Right forelimb (tissue), 1 donor: Measurements from ENCODE around the gene CCR7.
"Not testable (repeated sequence)": the region's sequence is repeated elsewhere in the genome, so short reads cannot be mapped to it uniquely, and the experiment has no call there.

ENCODE experiments used
- DNase-seq: peaks from one replicate; pipeline ENCODE4 v3.0.0-alpha.2; 2018

The CCR7 gene

DNA sequence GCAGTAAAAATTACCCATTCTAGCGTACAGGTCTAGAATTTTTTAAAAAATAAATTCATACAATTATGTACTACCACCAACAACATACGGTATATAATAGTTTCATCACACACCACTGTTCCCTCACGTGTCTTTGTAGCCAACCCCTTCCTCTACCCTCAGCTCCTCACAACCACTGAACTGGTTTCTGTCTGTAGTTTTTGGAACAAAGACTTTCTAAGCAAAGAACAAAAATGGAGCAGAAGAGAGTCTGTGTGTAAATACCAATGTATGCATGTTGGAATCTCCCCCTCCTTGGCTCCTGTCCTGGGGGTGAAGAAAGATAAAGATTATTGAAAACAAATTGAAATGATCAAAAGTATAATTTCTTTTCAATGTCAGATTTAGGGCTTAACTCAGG, 31.9 kb upstream of the CCR7 start:
- no peak for DNase-seq

DNA sequence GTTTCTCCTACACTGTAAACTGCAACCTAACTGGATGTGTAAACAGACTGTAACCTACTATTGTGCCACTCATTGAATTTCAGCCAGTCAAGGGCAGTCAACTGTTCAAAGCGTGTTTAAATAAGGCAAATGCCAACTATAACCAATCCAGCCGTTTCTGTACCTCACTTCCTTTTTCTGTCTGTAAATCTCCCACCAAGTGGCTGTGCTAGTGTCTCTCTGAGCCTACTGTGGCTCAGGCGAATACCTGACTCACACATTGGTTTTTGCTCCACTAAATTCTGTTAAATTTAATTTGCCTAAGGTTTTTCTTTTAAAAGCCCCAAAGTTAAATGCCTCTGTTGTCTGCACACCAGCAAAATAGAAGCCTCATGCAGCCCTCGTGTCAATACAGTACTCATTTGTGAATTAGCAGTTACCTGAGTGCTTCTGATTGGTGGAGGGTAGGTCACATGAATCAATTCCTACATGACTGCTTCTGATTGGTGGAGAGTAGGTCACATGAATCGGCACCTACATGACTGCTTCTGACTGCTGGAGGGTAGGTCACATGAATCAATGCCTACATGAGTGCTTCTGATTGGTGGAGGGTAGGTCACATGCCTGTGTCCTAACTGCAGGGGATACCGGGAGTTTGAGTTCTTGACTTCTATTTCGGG, 31.1 kb upstream of the CCR7 start:
- no peak for DNase-seq

DNA sequence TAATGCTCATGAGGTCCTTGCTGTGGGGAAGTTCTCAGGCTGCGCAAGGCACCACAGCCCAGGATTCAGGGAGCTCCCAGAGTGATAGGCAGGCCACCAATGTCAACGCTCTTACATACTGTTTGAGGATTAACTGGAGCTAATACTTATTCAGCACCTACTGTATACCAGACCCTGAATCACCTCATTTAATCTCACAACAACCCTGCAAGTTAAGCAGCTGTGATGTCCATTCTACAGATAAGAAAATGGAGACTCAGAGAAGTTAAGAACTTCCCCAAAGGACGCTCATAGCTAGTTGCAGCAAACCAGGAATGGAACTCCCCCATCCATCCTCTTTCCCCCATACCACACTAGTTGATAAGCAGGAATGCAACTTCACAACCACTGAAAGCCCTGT, 25.5 kb upstream of the CCR7 start:
- no peak for DNase-seq

DNA sequence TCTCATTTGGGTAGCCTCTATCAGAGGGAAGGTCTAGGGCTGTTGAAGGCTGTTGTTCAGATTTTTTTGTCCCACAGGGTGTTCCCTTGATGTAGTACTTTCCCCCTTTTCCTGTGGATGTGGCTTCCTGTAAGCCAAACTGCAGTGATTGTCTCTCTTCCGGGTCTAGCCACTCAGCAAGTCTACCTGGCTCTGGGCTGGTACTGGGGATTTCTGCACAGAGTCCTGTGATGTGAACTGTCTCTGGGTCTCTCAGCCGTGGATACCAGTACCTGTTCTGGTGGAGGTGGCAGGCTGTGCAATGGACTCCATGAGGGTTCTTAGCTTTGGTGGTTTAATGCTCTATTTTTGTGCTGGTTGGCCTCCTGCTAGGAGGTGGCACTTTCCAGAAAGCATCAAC, 23.3 kb upstream of the CCR7 start:
- no peak for DNase-seq

DNA sequence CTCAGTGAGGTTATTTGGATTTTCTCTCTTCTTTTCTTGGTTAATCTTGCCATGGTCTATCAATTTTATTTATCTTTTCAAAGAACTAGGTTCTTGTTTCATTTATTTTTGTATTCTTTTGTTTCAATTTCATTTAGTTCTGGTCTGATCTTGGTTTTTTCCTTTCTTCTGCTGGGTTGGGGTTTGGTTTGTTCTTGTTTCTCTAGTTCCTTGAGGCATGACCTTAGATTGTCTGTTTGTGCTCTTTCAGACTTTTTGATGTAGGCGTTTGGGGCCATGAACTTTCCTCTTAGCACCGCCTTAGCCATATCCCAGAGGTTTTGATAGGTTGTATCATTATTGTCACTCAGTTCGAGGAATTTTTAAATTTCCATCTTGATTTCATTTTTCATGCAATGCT, 21.0 kb upstream of the CCR7 start:
- not testable (repeated sequence) for DNase-seq

DNA sequence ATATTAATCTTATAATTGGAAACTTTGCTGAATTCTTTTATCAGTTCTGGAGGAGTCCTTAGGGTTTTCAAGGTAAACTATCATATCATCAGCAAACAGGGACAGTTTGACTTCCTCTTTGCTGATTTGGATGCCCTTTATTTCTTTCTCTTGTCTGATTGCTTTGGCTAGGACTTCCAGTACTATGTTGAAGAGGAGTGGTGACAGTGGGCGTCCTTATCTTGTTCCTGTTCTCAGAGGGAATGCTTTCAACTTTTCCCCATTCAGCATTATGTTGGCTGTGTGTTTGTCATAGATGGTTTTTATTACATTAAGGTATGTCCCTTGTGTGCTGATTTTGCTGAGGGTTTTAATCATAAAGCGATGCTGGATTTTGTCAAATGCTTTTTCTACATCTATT, 19.7 kb upstream of the CCR7 start:
- DNase-seq: not testable (repeated sequence)

DNA sequence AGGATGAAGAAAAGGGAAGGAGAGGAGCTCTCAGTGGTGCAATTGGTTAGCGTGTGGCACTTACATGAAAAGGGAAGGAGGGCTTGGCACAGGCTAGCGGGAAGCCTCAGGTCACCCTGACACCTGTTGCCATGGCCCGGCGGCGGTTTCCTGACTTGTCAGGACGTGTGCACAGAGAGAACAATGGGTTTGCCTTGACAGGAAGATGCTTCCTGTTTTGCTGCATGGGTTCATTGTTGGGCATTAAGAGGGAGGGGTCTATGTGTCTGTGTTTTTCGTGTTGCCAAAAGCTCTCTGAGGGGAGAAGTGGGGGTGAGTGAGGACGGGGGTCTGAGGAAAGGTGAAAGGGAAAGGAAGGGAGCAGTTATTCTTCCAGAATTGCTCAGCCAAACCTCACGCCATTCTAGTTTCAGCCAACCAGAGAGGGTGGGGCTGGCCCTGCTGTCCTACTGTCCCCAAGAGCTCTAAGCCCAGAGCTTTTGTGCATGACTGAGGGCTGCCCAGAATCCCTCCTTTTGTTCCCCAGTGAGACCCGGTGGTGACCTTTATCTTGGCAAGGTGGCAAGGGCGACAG, 17.1 kb upstream of the CCR7 start:
- no peak for DNase-seq

DNA sequence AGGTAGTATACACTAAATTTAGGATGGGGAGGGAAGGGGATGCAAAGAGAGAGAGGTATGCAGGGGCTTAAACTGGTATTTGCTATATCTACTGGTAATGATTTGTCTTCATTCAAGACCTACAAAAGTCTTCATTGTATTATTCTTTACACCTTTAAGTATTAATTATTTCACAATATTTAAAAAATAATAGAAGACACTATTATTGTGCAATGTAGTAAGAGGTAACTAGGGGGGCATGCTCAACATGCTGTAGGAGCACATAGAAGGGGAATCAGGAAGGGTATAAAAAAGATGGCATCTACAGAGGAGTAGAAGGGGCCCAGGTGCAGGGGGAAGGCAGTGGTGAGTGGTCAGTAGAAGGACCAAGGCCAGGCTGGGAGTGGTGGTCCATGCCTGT, 14.9 kb upstream of the CCR7 start:
- DNase-seq: no peak

DNA sequence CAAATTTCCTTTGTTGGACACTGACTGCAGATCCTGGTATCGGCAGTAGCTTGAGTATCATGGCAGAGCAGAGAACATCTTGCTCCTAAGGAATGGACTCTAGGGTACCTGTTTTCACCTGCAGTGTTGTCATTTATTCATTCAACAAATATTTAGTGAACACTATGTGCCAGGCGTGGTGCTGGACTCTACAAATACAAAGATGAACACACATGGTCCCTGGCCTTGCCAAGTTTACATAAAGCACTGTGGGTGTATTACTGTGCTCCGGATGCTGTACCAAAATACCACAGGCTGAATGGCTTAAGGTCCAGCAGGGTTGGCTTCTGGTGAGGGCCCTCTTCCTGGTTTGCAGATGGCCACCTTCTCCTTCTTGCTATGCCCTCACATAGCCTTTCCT, 14.2 kb upstream of the CCR7 start:
- DNase-seq: no peak

DNA sequence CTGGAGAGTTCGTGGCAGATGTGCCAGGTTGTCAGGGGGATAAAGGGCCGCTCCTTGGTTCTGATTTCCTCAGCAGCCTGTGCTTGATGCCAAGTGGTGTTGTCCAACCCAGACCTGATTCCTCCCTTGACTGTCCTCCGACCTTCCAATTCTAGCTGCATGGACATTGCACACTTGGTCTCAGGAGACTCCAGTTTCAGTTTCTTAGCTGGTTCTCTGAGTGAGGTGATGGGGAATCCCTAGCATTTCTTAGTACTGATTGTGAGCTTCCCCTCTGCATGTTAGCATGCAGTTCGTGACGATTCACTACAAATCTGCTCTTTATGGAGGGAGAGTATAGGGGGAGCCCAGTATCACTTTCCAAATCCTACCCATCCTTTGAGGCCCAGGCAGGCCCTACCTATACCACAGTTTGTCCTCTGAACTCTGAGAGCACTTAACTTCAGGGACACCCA, 12.4 kb upstream of the CCR7 start:
- DNase-seq: no peak

DNA sequence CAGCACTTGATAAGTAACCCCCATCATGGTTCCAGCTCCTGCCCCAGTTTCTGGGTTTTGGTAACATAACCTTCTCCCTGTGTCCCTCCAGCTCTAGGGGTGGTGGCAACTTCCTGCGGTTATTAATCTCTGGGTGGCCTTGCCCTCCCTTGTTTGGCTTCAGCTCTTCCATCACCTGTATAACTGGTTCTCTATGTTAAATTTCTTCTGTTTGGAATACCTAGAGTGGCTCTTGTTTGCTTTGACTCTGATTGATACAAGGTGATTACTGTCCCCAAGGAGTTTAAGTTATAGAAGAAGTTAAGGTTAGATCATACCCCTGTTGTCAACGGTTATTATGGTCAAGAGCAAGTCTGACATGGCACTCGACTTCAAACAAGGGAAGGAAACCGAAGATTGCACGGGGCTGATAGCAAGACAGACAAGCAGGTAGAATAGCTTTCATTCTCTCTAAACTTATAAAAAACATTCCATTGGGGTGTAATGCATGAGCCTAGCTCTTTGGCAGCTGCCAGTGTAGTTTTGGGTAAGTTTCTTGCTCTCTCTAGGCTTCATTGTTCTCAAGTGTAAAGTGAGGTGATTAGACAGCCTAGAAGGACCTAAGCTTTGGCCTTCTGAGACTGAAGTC, 11.0 kb upstream of the CCR7 start:
- no peak for DNase-seq

DNA sequence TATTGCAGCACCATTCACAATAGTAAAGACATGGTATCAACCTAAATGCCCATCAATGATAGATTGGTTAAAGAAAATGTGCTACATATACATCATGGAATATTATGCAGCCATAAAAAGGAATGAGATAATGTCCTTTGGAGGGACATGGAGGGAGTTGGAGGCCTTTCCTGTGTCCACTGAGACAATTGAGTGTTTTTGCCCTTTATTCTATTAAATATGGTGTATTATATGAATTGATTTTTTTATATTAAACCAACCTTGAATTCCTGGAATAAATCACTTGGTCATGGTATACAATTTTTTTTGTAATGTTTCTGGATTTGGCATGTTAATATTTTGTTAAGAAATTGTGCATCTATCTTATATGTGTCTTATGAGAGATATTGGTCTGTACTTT, 9.0 kb upstream of the CCR7 start:
- no peak for DNase-seq

DNA sequence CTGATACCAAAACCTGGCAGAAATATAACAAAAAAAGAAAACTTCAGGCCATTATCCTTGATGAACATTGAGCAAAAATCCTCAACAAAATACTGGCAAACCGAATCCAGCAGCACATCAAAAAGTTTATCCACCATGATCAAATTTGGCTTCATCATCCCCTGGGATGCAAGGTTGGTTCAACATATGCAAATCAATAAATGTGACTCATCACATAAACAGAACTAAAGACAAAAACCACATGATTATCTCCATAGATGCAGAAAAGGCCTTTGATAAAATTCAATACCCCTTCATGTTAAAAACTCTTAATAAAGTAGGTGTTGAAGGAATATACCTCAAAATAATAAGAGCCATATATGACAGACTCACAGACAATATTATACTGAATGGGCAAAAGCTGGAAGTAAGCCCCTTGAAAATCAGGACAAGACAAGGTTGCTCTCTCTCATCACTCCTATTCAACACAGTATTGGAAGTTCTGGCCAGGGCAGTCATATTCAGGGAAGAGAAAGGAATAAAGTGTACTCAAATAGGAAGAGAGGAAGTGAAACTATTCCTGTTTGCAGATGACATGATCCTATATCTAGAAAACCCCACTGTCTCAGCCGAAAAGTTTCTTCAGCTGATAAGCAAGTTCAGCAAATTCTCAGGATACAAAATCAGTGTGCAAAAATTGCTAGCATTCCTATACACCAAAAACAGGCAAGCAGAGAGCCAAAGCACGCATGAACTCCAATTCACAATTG, 7.1 kb upstream of the CCR7 start:
- DNase-seq: not testable (repeated sequence)

DNA sequence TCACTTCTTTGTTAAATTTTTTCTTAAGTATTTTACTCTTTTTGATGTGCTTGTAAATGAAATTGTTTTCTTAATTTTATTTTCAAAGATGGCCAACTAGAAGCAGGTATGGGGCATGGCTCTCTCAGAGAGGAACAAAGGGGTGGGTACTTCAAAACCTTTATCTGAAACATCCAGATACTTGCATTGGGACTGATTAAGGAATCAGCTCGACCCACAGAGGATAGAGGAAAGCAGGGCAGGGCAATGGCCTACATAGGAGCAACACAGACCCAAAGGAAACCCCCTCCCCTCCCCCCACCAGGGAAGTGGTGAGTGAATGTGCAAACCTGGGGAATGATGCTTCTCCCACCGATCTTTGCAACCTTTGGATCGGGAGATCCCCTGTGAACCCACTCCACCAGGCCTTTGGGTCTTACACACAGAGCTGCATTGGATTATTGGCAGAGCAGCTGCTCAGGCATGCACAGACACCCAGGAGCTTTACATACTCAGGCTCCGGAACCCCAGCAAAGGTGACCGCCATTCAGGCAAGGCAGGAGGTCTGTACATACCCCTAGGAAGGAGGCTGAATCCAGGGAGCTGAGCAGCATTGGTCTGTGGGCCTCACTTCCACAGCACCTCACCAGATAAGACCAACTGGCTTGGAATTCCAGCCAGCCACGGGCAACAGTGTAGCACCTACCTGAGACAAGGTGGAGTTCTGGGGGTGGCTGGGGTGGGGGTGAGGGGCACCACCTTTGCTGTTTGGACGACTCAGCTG, 3.0 kb upstream of the CCR7 start:
- DNase-seq: peak; percentile 33

DNA sequence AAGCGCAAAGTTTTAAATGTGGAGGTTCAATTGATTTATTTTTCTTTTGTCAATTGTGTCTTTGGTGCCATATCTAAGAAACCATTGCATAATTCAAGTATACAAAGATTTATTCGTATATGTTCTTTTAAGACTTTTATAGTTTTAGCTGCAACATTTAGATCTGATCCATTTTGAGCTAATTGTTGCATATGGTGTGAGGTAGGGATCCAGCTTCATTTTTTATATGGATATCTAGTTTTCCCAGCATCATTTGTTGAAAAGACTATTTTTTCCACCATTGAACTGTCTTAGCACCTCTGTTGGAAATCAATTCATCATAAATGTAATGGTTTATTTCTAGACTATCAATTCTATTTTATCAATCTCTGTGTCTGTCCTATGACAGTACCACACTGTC, 2.1 kb upstream of the CCR7 start:
- DNase-seq: no peak

DNA sequence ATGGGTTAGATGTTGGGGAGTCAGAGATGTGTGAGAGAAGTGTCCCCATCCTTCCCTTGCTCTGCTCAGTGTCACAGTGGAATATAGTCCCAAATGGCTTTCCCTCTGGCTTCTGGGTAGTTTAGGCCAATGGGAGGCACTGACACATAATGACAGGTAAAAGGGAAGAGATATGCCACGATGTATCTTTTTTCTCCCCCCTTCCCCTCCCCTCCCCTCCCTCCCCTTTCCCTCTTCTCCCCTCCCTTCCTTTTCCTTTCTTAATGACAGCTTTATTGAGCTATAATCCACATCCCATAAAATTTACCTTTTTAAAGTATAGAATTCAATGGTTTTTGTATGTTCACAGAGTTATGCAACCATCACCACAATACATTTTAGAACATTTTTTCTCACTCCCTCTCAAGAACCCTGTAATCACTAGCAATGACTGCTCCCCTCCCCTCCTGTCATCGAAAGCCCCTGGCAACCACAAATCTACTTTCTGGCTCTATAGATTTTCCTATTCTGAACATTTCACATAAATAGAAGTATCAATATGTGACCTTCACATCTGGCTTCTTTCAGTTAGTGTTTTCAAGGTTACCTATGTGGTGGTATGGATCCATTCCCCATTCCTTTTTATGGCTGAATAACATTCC, 617 bp upstream of the CCR7 start:
- no peak for DNase-seq

DNA sequence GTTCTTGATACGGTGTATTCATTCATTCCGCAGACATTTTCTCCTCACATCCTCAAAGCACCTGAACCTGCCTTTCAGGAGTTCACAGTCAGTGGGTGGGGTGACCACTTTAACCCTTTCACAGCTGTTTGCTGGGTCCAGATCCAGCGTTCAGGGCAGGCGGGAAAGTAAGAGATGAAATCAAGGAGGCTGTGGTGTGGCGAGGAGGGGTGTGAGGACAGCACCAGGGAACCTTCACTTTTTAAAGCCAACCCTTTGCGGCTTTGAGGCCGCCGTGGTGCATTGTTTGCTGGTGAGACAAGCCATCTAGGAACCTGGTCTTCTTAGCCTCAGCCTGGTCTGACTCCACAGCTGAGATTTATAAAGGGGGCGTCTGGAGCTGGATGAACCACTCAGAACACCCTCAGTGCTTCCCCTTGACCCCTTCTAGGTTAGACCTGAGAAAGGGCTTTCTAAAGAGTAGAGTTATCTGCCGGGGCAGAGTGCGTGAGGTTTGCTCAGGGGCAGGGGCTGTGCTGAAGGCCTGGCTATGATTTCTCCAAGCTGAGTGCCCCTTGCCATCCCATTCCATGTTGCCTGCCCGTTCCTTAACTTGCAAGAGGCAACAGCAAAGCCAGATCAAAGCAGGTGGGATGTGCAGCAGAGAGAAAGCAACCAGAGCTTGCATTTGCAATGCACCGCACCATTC, 933 bp downstream of the CCR7 start:
- no peak for DNase-seq

DNA sequence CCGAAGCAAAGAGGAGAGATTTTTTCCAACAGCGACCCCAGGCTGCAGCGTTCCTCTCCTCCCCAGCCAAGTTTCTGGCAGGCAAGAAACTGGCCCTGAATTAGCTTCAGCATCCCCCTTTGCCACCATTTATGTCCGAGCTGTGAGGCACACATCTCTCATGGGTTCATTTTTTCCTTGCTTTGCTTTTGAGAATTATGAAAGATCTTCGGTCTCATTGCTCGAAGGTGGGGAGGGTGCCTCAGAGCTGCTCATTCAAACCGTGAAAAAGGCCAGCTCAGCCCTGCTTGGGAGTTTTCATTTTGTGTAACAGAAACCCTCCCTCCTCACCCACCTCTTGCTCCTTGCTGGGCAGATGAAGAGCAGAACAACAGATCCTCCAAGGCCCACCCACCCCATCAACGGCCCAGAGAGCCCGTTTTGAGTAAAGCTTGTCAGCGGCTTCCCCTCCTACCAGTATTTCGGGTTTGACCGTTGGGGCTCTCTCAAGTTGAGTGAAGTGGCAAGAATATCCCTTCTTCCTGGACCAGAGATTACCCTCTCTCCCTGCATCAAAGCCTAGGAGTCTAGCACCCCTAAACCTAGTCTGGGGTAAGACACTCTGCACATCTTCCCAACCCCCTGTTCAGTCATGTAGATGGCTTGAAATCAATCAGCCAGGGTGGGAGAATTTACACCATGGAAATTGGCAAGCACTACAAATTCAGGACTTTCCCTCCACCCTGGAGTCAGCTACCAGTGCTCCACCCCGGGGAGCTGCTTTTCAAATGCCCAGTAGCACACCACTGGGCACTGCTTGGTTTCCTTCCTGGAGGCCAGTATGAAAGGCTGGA, 1.8 kb downstream of the CCR7 start:
- no peak for DNase-seq

DNA sequence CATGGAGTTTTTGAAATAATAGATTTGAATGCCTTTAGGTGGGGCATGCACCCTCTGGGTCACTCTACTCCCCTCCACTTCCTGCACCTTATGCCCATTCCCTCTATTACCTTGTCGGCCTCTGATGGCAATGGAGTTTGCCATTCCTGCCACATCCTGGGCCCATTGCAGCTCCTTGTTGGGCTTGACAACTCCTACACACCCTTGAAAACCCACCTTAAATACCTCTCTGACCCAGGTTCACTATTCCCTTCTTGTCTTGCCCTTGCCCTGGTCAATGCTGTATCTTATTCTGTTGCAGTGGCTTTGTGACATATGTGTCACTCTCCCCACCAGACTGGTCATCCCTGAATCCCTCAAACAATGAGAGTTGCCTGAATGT, 2.4 kb downstream of the CCR7 start:
- DNase-seq: no peak

DNA sequence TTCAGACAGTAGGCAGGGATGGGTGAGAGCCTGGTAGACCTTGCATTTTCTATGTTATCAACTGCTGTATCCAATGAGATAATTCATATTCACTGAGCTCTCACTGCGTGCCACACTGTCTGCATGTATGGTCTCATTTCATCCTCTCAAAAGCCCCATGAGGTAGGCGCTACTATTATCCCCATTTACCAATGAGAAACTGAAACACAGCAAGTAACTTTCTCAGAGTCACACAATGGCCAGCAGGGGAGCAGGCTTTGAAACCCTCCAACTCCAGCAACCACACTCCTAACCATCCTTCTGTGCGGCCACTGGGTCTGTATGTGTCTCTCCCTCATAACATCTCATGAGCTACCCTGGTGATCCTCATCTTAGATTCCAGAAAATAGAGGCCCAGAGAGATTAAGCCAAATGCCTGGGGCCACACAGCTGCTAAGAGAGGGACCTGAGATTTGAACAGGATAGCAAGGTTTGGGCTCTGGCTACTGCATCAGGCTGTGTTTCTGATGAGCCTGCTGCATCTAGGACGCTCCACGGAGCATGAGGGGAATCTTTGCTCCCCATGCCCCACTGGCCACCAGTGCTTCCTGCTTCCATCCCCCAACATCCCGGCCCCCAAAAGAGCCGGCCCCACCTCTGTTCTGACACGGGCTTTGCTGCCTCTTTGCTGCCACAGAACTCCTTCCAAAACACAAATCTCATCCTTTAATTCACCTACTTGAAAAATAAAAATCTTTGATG, 3.2 kb downstream of the CCR7 start:
- DNase-seq: peak; percentile 32
